Smooth muscle cell (in vitro differentiated cells): ENCODE measurements around the gene MRPS12. TPM values are rescaled to one million over a fixed set of nuclear protein-coding genes. Genes with fewer than 3 reads are reported as not detected.

Experiments
- DNase-seq: peaks from one replicate; lab custom pipeline; 2025; ENCODE audit not compliant: unreplicated experiment; lab: John Stamatoyannopoulos, UW
- H2AFZ ChIP-seq: fragments of 200-600 bp; sonication (generic); 2 replicates; pipeline ENCODE4 v1.6.0; 2016; ENCODE audit warnings: antibody characterized with exemption, low read depth, mild to moderate bottlenecking
- H3F3A ChIP-seq: fragments of 200-600 bp; sonication (generic); 2 replicates; pipeline ENCODE4 v1.6.0; 2017; ENCODE audit warnings: antibody characterized with exemption, low read depth
- H3K27ac ChIP-seq: fragments of 200-600 bp; sonication (generic); 2 replicates; pipeline ENCODE4 v1.5.1; 2016; ENCODE audit warnings: low read depth, mild to moderate bottlenecking
- H3K27me3 ChIP-seq: fragments of 200-600 bp; sonication (generic); 2 replicates; pipeline ENCODE4 v1.6.1; 2016; ENCODE audit warnings: low read depth, mild to moderate bottlenecking
- H3K36me3 ChIP-seq: fragments of 200-600 bp; sonication (generic); 2 replicates; pipeline ENCODE4 v1.5.1; 2016; ENCODE audit warnings: low read depth
- H3K4me1 ChIP-seq: fragments of 200-600 bp; sonication (generic); 2 replicates; pipeline ENCODE4 v1.5.1; 2016; ENCODE audit warnings: low read depth
- H3K4me2 ChIP-seq: fragments of 200-600 bp; sonication (generic); 2 replicates; pipeline ENCODE4 v1.6.0; 2016; ENCODE audit warnings: mild to moderate bottlenecking
- H3K4me3 ChIP-seq: fragments of 200-600 bp; sonication (generic); 2 replicates; pipeline ENCODE4 v1.5.1; 2016; ENCODE audit warnings: mild to moderate bottlenecking
- H3K79me2 ChIP-seq: fragments of 200-600 bp; sonication (generic); 2 replicates; pipeline ENCODE4 v1.6.0; 2016; ENCODE audit warnings: low read depth, mild to moderate bottlenecking
- H3K9ac ChIP-seq: fragments of 200-600 bp; sonication (generic); 2 replicates; pipeline ENCODE4 v1.6.0; 2016; ENCODE audit warnings: low read depth
- H3K9me3 ChIP-seq: fragments of 200-600 bp; sonication (generic); replicated peaks from 2 replicates; pipeline ENCODE4 v1.5.1; 2016; ENCODE audit warnings: low read depth
- H4K20me1 ChIP-seq: fragments of 200-600 bp; sonication (generic); 2 replicates; pipeline ENCODE4 v1.6.0; 2016; ENCODE audit warnings: low read depth
- CTCF ChIP-seq: fragments of 200-600 bp; sonication (generic); IDR thresholded peaks from 2 replicates; pipeline ENCODE4 v1.5.1; 2017; ENCODE audit warnings: borderline replicate concordance, mild to moderate bottlenecking, antibody characterized with exemption; ENCODE audit not compliant: insufficient read depth, poor library complexity, severe bottlenecking
- WGBS: methylation state at CpG from one replicate; pipeline ENCODE4 v1.1.7; 2016; ENCODE audit warnings: low lambda C conversion rate; 5-methylcytosine and 5-hydroxymethylcytosine counted together
- polyA plus RNA-seq: library from polyadenylated mRNA; unstranded; fragments of >200 nt; fragmentation: Nextera tagmentation; extraction: Ambion mirVana; gene quantifications from 2 replicates; pipeline ENCODE4 v1.2.1, GENCODE V29; 2016
- total RNA-seq: library from RNA; depleted of rRNA; stranded (reverse); fragments of >200 nt; gene quantifications from 2 replicates; pipeline ENCODE4 v1.2.3, GENCODE V29; 2014

Gene MRPS12
- total and polyA plus RNA-seq, 2 experiments from 2014 or later, result 25.7 to 55.2 TPM

- peaks cover 4% of the 10 kb centered on the region for H3K4me1 ChIP-seq
- no peak for DNase-seq
- no peaks in the 10 kb centered on the region for H4K20me1 ChIP-seq
- no peaks in the 10 kb centered on the region for H3K36me3 ChIP-seq
- peaks cover 30% of the 10 kb centered on the region for H3K79me2 ChIP-seq
- H3K9ac ChIP-seq, result no peak overlapping the region
- H3K9me3 ChIP-seq, result no peaks in the 10 kb centered on the region
- H3K4me3 ChIP-seq, result no peak overlapping the region
- H3K27me3 ChIP-seq, result no peaks in the 10 kb centered on the region
- TF ChIP-seq CTCF, result no peak
- no peak overlapping the region for H3K27ac ChIP-seq
- 97% methylated on average over 4 of the region's 4 CpGs for WGBS
- no peak overlapping the region for H2AFZ ChIP-seq
- H3F3A ChIP-seq, result no peaks in the 10 kb centered on the region
- H3K4me2 ChIP-seq, result no peak overlapping the region
Measured at GRCh38 chr19:38928391-38929001, 2.2 kb upstream of the MRPS12 start.

- peak within 1 kb of the TSS; percentile 95 for H3K9ac ChIP-seq
- H3K36me3 ChIP-seq, result no peaks in the 10 kb centered on the region
- no peaks in the 10 kb centered on the region for H3K9me3 ChIP-seq
- H3K4me1 ChIP-seq, result peaks cover 4% of the 10 kb centered on the region
- H3K27ac ChIP-seq, result peak within 1 kb of the TSS; percentile 91
- H3K27me3 ChIP-seq, result no peaks in the 10 kb centered on the region
- H4K20me1 ChIP-seq, result no peaks in the 10 kb centered on the region
- H2AFZ ChIP-seq, result peak within 1 kb of the TSS; percentile 97
- peaks cover 30% of the 10 kb centered on the region for H3K79me2 ChIP-seq
- no peaks in the 10 kb centered on the region for H3F3A ChIP-seq
- H3K4me3 ChIP-seq, result peak within 1 kb of the TSS; percentile 89
- TF ChIP-seq CTCF, result peak; percentile 98
- 4% methylated on average over 49 of the region's 49 CpGs for WGBS
- DNase-seq, result peak; percentile 99
- H3K4me2 ChIP-seq, result peak within 1 kb of the TSS; percentile 88
Measured at GRCh38 chr19:38929929-38930775, 592 bp upstream of the MRPS12 start, which contains the start of gene SARS2. TSS of gene SARS2 (minus strand) at chr19:38930763. CDS start at chr19:38930736, 27 bp downstream.

GRCh38 chr19:38931521-38931793 lies 713 bp downstream of the MRPS12 start:
- H3F3A ChIP-seq, result no peaks in the 10 kb centered on the region
- peaks cover 30% of the 10 kb centered on the region for H3K79me2 ChIP-seq
- H4K20me1 ChIP-seq, result no peaks in the 10 kb centered on the region
- peak overlapping the region; percentile 91 for H3K27ac ChIP-seq
- peak overlapping the region; percentile 89 for H3K4me3 ChIP-seq
- DNase-seq, result no peak
- H3K4me1 ChIP-seq, result peaks cover 4% of the 10 kb centered on the region
- H2AFZ ChIP-seq, result no peak overlapping the region
- no peak for TF ChIP-seq CTCF
- H3K9ac ChIP-seq, result peak overlapping the region; percentile 95
- H3K36me3 ChIP-seq, result no peaks in the 10 kb centered on the region
- peak overlapping the region; percentile 88 for H3K4me2 ChIP-seq
- no peaks in the 10 kb centered on the region for H3K9me3 ChIP-seq
- 33% methylated on average over 8 of the region's 8 CpGs for WGBS
- H3K27me3 ChIP-seq, result no peaks in the 10 kb centered on the region
